ENCODE data around the gene MARK2.

MARK2 gene

GRCh38 chr11:63931045-63931444 is 92.1 kb downstream of the MARK2 start:
- intact Hi-C loops (cut with DNase I; ENCODE audit: low total_unique reads), result no loop called here
- no peak overlapping the region for H3K27ac ChIP-seq
- no peaks in the 10 kb centered on the region for H3K9me3 ChIP-seq
- DNase-seq, result no peak
- no peaks in the 10 kb centered on the region for H3K27me3 ChIP-seq
- TF ChIP-seq CTCF (IDR thresholded peaks at IDR 0.05), result no peak
- peaks cover 0 to 9% (median 1%) of the 10 kb centered on the region in 4 donors for H3K4me1 ChIP-seq
- no peak overlapping the region for H3K4me3 ChIP-seq
- no peaks in the 10 kb centered on the region for H3K36me3 ChIP-seq

GRCh38 chr11:63931876-63932275 is 93.0 kb downstream of the MARK2 start:
- Histone ChIP-seq H3K36me3 (no peaks in the 10 kb centered on the region), H3K27me3 (no peaks in the 10 kb centered on the region), H3K27ac (no peak overlapping the region), H3K4me3 (no peak overlapping the region), H3K9me3 (no peaks in the 10 kb centered on the region), H3K4me1 (peaks cover 0 to 9% (median 1%) of the 10 kb centered on the region in 4 donors)
- TF ChIP-seq CTCF (IDR thresholded peaks at IDR 0.05), result no peak
- intact Hi-C loops (cut with DNase I; ENCODE audit: low total_unique reads), result no loop called here
- no peak for DNase-seq

GRCh38 chr11:63933459-63933858 is 94.5 kb downstream of the MARK2 start:
- Histone ChIP-seq H3K4me3 (no peak overlapping the region), H3K9me3 (no peaks in the 10 kb centered on the region), H3K4me1 (peaks cover 0 to 15% (median 4%) of the 10 kb centered on the region in 4 donors), H3K27me3 (no peaks in the 10 kb centered on the region), H3K27ac (no peak overlapping the region), H3K36me3 (no peaks in the 10 kb centered on the region)
- intact Hi-C loops (cut with DNase I; ENCODE audit: low total_unique reads), result no loop called here
- DNase-seq, result no peak
- no peak for TF ChIP-seq CTCF (IDR thresholded peaks at IDR 0.05)

GRCh38 chr11:63937713-63938478 is 99.0 kb downstream of the MARK2 start:
- Histone ChIP-seq H3K27ac (peak overlapping the region; percentile 67 to 71), H3K4me1 (peaks cover 0 to 35% (median 14%) of the 10 kb centered on the region in 4 donors), H3K9me3 (no peaks in the 10 kb centered on the region), H3K36me3 (no peaks in the 10 kb centered on the region), H3K27me3 (no peaks in the 10 kb centered on the region), H3K4me3 (peak overlapping the region; percentile 67 to 69)
- no peak for TF ChIP-seq CTCF (IDR thresholded peaks at IDR 0.05)
- DNase-seq, result no peak
- intact Hi-C loops (cut with DNase I; ENCODE audit: low total_unique reads), result no loop called here

GRCh38 chr11:63938479-63939396 is 99.8 kb downstream of the MARK2 start, which contains the start of gene NAA40:
Gene NAA40 (plus strand): TSS chr11:63939002. CDS start chr11:63939097, 95 bp downstream.
- peak; percentile 84 to 92 for DNase-seq
- Histone ChIP-seq H3K36me3 (no peaks in the 10 kb centered on the region), H3K4me3 (peak within 1 kb of the TSS; percentile 67 to 69), H3K27ac (peak within 1 kb of the TSS; percentile 67 to 71), H3K27me3 (no peaks in the 10 kb centered on the region), H3K9me3 (no peaks in the 10 kb centered on the region), H3K4me1 (peaks cover 0 to 30% (median 12%) of the 10 kb centered on the region in 4 donors)
- peak in 1 of 2 experiments; percentile 27 for TF ChIP-seq CTCF (IDR thresholded peaks at IDR 0.05)
- intact Hi-C loops (cut with DNase I; ENCODE audit: low total_unique reads), result no loop called here

Measured in tibial artery (tissue), 4 donors.